HepG2 (cell line): Measurements from ENCODE around the gene AEBP1. TPM values are rescaled to one million over a fixed set of nuclear protein-coding genes. Genes with fewer than 3 reads are reported as not detected.

Experiments
- ATAC-seq: fragments of 200-7000 bp; cut with Tn5 transposase; 3 replicates; pipeline ENCODE4 v1.9.1; 2020; ENCODE audit warnings: mild to moderate bottlenecking, moderate library complexity
- BruUV-seq: library from RNA; stranded (reverse); fragments of 400-500 nt; replicated peaks from 2 replicates; lab custom pipeline; 2021; lab: Mats Ljungman, UMichigan
- CTCF ChIA-PET: fragments of 300-600 bp; formaldehyde crosslinking; extraction: SDS; loops from one replicate; lab custom pipeline; 2021; ENCODE audit warnings: low total read pairs, inconsistent platforms, low intra/inter-chr PET ratio; lab: Yijun Ruan, JAX
- POLR2A ChIA-PET: fragments of 350-600 bp; sonication (Branson Sonifier 250); formaldehyde crosslinking; loops from one replicate; lab custom pipeline; 2020; ENCODE audit warnings: antibody characterized with exemption, inconsistent platforms; lab: Yijun Ruan, JAX
- DNase-seq: peaks from one replicate; pipeline ENCODE4 v3.0.0-alpha.2; 2015; ENCODE audit warnings: low spot score
- FAIRE-seq: peaks from 3 replicates; lab custom pipeline; 2011; peaks lifted over from hg19 to GRCh38; lab: Jason Lieb, UNC
- H2AFZ ChIP-seq: one replicate; pipeline ENCODE4 v1.6.1; 2011; ENCODE audit warnings: low read length, inconsistent platforms
- H3K27ac ChIP-seq: fragments of 300-600 bp; 3 replicates; pipeline ENCODE4 v1.8.0; 2011; ENCODE audit warnings: mixed run types, mild to moderate bottlenecking, mixed read lengths, low read length, inconsistent platforms; ENCODE audit not compliant: insufficient read depth; ENCODE audit errors: extremely low read length
- H3K27me3 ChIP-seq, 2 experiments: fragments of 200-600 bp in 1 of 2; 2 replicates in 1 of 2; 3 replicates in 1 of 2; pipeline versions ENCODE4 v1.6.0 to v1.8.0; 2011; ENCODE audit warnings: low read length in 2 of 2, mild to moderate bottlenecking in 2 of 2, moderate library complexity in 2 of 2, inconsistent platforms in 1 of 2; ENCODE audit not compliant: insufficient read depth in 2 of 2, control insufficient read depth in 1 of 2
- H3K36me3 ChIP-seq, 2 experiments: fragments of 200-600 bp in 1 of 2; replicated peaks in 1 of 2; 2 replicates in 1 of 2; 3 replicates in 1 of 2; pipeline versions ENCODE4 v1.5.1 to v1.8.0; 2011; ENCODE audit warnings: low read length in 2 of 2, inconsistent platforms in 1 of 2; ENCODE audit not compliant: insufficient read depth in 2 of 2, control insufficient read depth in 1 of 2
- H3K4me1 ChIP-seq: 2 replicates; pipeline ENCODE4 v1.5.1; 2012; ENCODE audit warnings: low read length, inconsistent platforms; ENCODE audit not compliant: insufficient read depth
- H3K4me2 ChIP-seq: 2 replicates; pipeline ENCODE4 v1.6.0; 2011; ENCODE audit warnings: low read depth, low read length, inconsistent platforms
- H3K4me3 ChIP-seq, 3 experiments: fragments of 200-600 bp in 1 of 3; sonication (generic), shearing (Covaris generic) in 1 of 3; replicated peaks in 1 of 3; 2 replicates each; pipeline ENCODE4 v1.5.1; 2011 to 2016; ENCODE audit warnings: low read length in 3 of 3, inconsistent platforms in 2 of 3, low read depth in 2 of 3, mild to moderate bottlenecking in 2 of 3, control low read depth in 1 of 3, mixed read lengths in 1 of 3; ENCODE audit not compliant: insufficient read depth in 1 of 3
- H3K79me2 ChIP-seq: one replicate; pipeline ENCODE4 v1.6.1; 2011; ENCODE audit warnings: low read length, inconsistent platforms; ENCODE audit not compliant: insufficient read depth
- H3K9ac ChIP-seq: 2 replicates; pipeline ENCODE4 v1.6.0; 2011; ENCODE audit warnings: mild to moderate bottlenecking, low read depth, low read length, inconsistent platforms; ENCODE audit not compliant: insufficient read depth
- H3K9me3 ChIP-seq: 2 replicates; pipeline ENCODE4 v1.5.1; 2012; ENCODE audit warnings: mild to moderate bottlenecking, low read length
- H4K20me1 ChIP-seq: 2 replicates; pipeline ENCODE4 v1.6.0; 2011; ENCODE audit warnings: inconsistent platforms, mild to moderate bottlenecking, low read length, moderate library complexity; ENCODE audit not compliant: insufficient read depth
- ELF1 ChIP-seq: sonication (generic); formaldehyde crosslinking; IDR thresholded peaks from 2 replicates; pipeline ENCODE4 v1.4.0; 2020; ENCODE audit warnings: missing genetic modification reagents
- FOXA3 ChIP-seq: IDR thresholded peaks from 2 replicates; pipeline ENCODE4 v1.6.1; 2016; ENCODE audit warnings: missing genetic modification reagents, missing compliant biosample characterization
- GPN1 ChIP-seq: sonication (generic); formaldehyde crosslinking; IDR thresholded peaks from 2 replicates; pipeline ENCODE4 v1.5.1; 2020; ENCODE audit warnings: missing genetic modification reagents, borderline replicate concordance
- HOXD1 ChIP-seq: sonication (generic); formaldehyde crosslinking; IDR thresholded peaks from 2 replicates; pipeline ENCODE4 v1.5.0; 2020; ENCODE audit warnings: missing genetic modification reagents
- PPARG ChIP-seq: conservative IDR thresholded peaks from 2 replicates; pipeline ENCODE4 v1.6.1; 2016; ENCODE audit warnings: missing biosample characterization, missing genetic modification reagents
- RAD51 ChIP-seq: fragments of 450-650 bp; IDR thresholded peaks from 2 replicates; pipeline ENCODE4 v1.6.1; 2016; ENCODE audit warnings: borderline replicate concordance
- REL ChIP-seq: sonication (generic); formaldehyde crosslinking; conservative IDR thresholded peaks from 2 replicates; pipeline ENCODE4 v1.8.0; 2022; ENCODE audit warnings: mild to moderate bottlenecking, missing genetic modification reagents, moderate library complexity
- RXRB ChIP-seq: IDR thresholded peaks from 2 replicates; pipeline ENCODE4 v1.6.1; 2016; ENCODE audit warnings: borderline replicate concordance, missing genetic modification reagents, missing compliant biosample characterization
- ZBTB14 ChIP-seq: sonication (generic); formaldehyde crosslinking; IDR thresholded peaks from 2 replicates; pipeline ENCODE4 v1.4.0; 2020; ENCODE audit warnings: missing genetic modification reagents
- ZNF572 ChIP-seq: sonication (generic); formaldehyde crosslinking; IDR thresholded peaks from 2 replicates; pipeline ENCODE4 v1.5.1; 2020; ENCODE audit warnings: mild to moderate bottlenecking, missing genetic modification reagents
- ZNF674 ChIP-seq: sonication (generic); formaldehyde crosslinking; IDR thresholded peaks from 2 replicates; pipeline ENCODE4 v1.5.0; 2020; ENCODE audit warnings: low read depth, mild to moderate bottlenecking, missing genetic modification reagents
- ZNF75D ChIP-seq: sonication (generic); formaldehyde crosslinking; IDR thresholded peaks from 2 replicates; pipeline ENCODE4 v1.8.1; 2023; ENCODE audit warnings: missing genetic modification reagents, mild to moderate bottlenecking, borderline replicate concordance
- ZNF761 ChIP-seq: sonication (generic); formaldehyde crosslinking; conservative IDR thresholded peaks from 2 replicates; pipeline ENCODE4 v1.4.0; 2020; ENCODE audit warnings: mild to moderate bottlenecking, missing genetic modification reagents
- WGBS: methylation state at CpG from one replicate; pipeline ENCODE4 v1.1.6; 2017; ENCODE audit warnings: low lambda C conversion rate; 5-methylcytosine and 5-hydroxymethylcytosine counted together
- in situ Hi-C: cut with HindIII; loops from 2 replicates; pipeline ENCODE4 v1.10.0; 2017; ENCODE audit warnings: low pct_unique_long_range_greater_than_20kb; ENCODE audit not compliant: extremely low pct_ligation_motif_present
- intact Hi-C: fragments of 100-400 bp; cut with micrococcal nuclease; formaldehyde crosslinking; loops from one replicate; pipeline ENCODE4 v1.10.0; 2022; ENCODE audit not compliant: unreplicated experiment
- polyA plus RNA-seq, 8 experiments: library from polyadenylated mRNA; depleted of rRNA in 3 of 8; stranded (reverse) in 7 of 8; unstranded in 1 of 8; fragments of >200 nt; fragmentation: Illumina TruSeq in 4 of 8; extraction: Trizol in 4 of 8; gene quantifications; 2 replicates each; pipeline versions ENCODE4 v1.2.1 to v1.2.3, GENCODE V29; 2011 to 2016; ENCODE audit warnings: low read depth in 4 of 8, missing spikeins in 1 of 8, mixed read lengths in 1 of 8; ENCODE audit not compliant: insufficient read depth in 1 of 8
- total RNA-seq, 5 experiments: library from RNA; depleted of rRNA; stranded (reverse); fragments of >200 nt; fragmentation: Illumina TruSeq; extraction: Trizol; gene quantifications; 2 replicates each; pipeline ENCODE4 v1.2.3, GENCODE V29; 2016; ENCODE audit warnings: low read depth in 1 of 5

Gene AEBP1
- total and polyA plus RNA-seq, 2 of the 13 experiments (the other 11 are each of a cell fraction or from before 2014, with no cell fraction given): 0.22 to 0.55 TPM

- TF ChIP-seq ZNF674 (CRISPR knock-in tag): no peak
These were observed 29.1 kb downstream of the AEBP1 start (continued) for GRCh38 chr7:44133295-44133694.

GRCh38 chr7:44134943-44135628 lies 30.9 kb downstream of the AEBP1 start:
- Histone ChIP-seq H3K79me2 (no peaks in the 10 kb centered on the region), H3K36me3 (no peaks in the 10 kb centered on the region), H4K20me1 (no peaks in the 10 kb centered on the region), H3K4me2 (no peak overlapping the region), H3K27ac (no peak overlapping the region), H3K4me3 (no peak overlapping the region), H3K9ac (no peak overlapping the region), H3K27me3 (peaks cover 2 to 3% of the 10 kb centered on the region in 2 experiments; a peak in 1 of 5 replicates), H3K9me3 (no peaks in the 10 kb centered on the region), H3K4me1 (peaks cover 23% of the 10 kb centered on the region), H2AFZ (no peak overlapping the region)
- ATAC-seq: no peak
- FAIRE-seq: no peak
- in situ Hi-C loops (no loop called here), intact Hi-C loops (loop anchor here (10.0 kb wide), 1 partner anchor 60 kb away; no protein-coding TSS in a partner anchor)
- CTCF ChIA-PET: no interaction called here
- BruUV-seq: no TSS peak
- 69% methylated on average over 4 of the region's 4 CpGs for WGBS
- no peak for DNase-seq
- TF ChIP-seq FOXA3 (CRISPR knock-in tag) (no peak), PPARG (CRISPR knock-in tag) (no peak), ZNF761 (CRISPR knock-in tag) (no peak), HOXD1 (CRISPR knock-in tag) (no peak), ZNF75D (CRISPR knock-in tag) (no peak), RXRB (CRISPR knock-in tag) (no peak), REL (no peak), ZNF572 (CRISPR knock-in tag) (no peak), GPN1 (no peak), RAD51 (no peak), ZBTB14 (CRISPR knock-in tag) (no peak), ELF1 (CRISPR knock-in tag) (no peak)
- TF ChIP-seq, all 625 proteins: peak for 0
- POLR2A ChIA-PET: no interaction called here
